Neuronal stem cell (in vitro differentiated cells): ENCODE results near the gene UMAD1.
"Not testable (repeated sequence)": the region's sequence is repeated elsewhere in the genome, so short reads cannot be mapped to it uniquely, and the experiment has no call there.

Experiments used
- DNase-seq: peaks from one replicate; pipeline ENCODE4 v3.0.0-alpha.2; 2013; ENCODE audit warnings: low spot score
- H2AFZ ChIP-seq: one replicate; pipeline ENCODE4 v1.6.1; 2013; ENCODE audit warnings: mild to moderate bottlenecking, low read length, inconsistent platforms
- H2AK5ac ChIP-seq: 2 replicates; pipeline ENCODE4 v1.6.1; 2013; ENCODE audit warnings: low read depth, mild to moderate bottlenecking, inconsistent platforms, low read length, moderate library complexity, mixed read lengths
- H2BK120ac ChIP-seq: 2 replicates; pipeline ENCODE4 v1.6.1; 2013; ENCODE audit warnings: low read depth, mild to moderate bottlenecking, inconsistent platforms, low read length, moderate library complexity, mixed read lengths
- H2BK12ac ChIP-seq: one replicate; pipeline ENCODE4 v1.6.1; 2013; ENCODE audit warnings: low read length, inconsistent platforms
- H2BK15ac ChIP-seq: 2 replicates; pipeline ENCODE4 v1.6.1; 2013; ENCODE audit warnings: mild to moderate bottlenecking, low read length, inconsistent platforms, mixed read lengths
- H2BK5ac ChIP-seq: one replicate; pipeline ENCODE4 v1.6.1; 2013; ENCODE audit warnings: inconsistent platforms, mild to moderate bottlenecking, low read length, moderate library complexity
- H3K14ac ChIP-seq: one replicate; pipeline ENCODE4 v1.6.1; 2013; ENCODE audit warnings: low read length, inconsistent platforms
- H3K18ac ChIP-seq: 2 replicates; pipeline ENCODE4 v1.6.1; 2013; ENCODE audit warnings: low read length, inconsistent platforms
- H3K23ac ChIP-seq: 2 replicates; pipeline ENCODE4 v1.6.1; 2013; ENCODE audit warnings: low read depth, mild to moderate bottlenecking, mixed read lengths, low read length, inconsistent platforms; ENCODE audit not compliant: poor library complexity
- H3K27ac ChIP-seq: replicated peaks from 3 replicates; pipeline ENCODE4 v1.5.1; 2013; ENCODE audit warnings: low read length, inconsistent platforms
- H3K27me3 ChIP-seq, 3 experiments: 2 replicates each; pipeline ENCODE4 v1.6.1; 2013; ENCODE audit warnings: low read length in 3 of 3, mild to moderate bottlenecking in 2 of 3, inconsistent platforms in 1 of 3, low read depth in 1 of 3, mixed read lengths in 1 of 3, moderate library complexity in 1 of 3; ENCODE audit not compliant: control insufficient read depth in 3 of 3, insufficient read depth in 3 of 3
- H3K36me3 ChIP-seq, 2 donors: replicated peaks in 1 of 2; 2 replicates each; pipeline ENCODE4 v1.6.1; 2013; ENCODE audit warnings: low read length in 2 of 2; ENCODE audit not compliant: control insufficient read depth in 2 of 2, insufficient read depth in 2 of 2
- H3K4ac ChIP-seq: 2 replicates; pipeline ENCODE4 v1.6.1; 2013; ENCODE audit warnings: inconsistent platforms, mild to moderate bottlenecking, low read length, moderate library complexity
- H3K4me1 ChIP-seq, 2 donors: 1 replicate in 1 of 2; 2 replicates in 1 of 2; pipeline ENCODE4 v1.6.1; 2013; ENCODE audit warnings: low read length in 2 of 2, low read depth in 1 of 2; ENCODE audit not compliant: control insufficient read depth in 2 of 2, insufficient read depth in 1 of 2
- H3K4me2 ChIP-seq: one replicate; pipeline ENCODE4 v1.6.1; 2013; ENCODE audit warnings: mild to moderate bottlenecking, low read length, inconsistent platforms; ENCODE audit not compliant: insufficient read depth, poor library complexity, severe bottlenecking
- H3K4me3 ChIP-seq, 2 donors: 2 replicates each; pipeline ENCODE4 v1.5.1; 2013; ENCODE audit warnings: low read length in 2 of 2, mild to moderate bottlenecking in 2 of 2, inconsistent platforms in 1 of 2, moderate library complexity in 1 of 2
- H3K79me1 ChIP-seq: one replicate; pipeline ENCODE4 v1.6.1; 2013; ENCODE audit warnings: low read depth, mild to moderate bottlenecking, inconsistent platforms, low read length, moderate library complexity
- H3K9ac ChIP-seq: one replicate; pipeline ENCODE4 v1.6.1; 2013; ENCODE audit warnings: mild to moderate bottlenecking, low read depth, low read length, inconsistent platforms; ENCODE audit not compliant: poor library complexity
- H3K9me3 ChIP-seq, 2 donors: replicated peaks in 1 of 2; 2 replicates each; pipeline versions ENCODE3 to v1.6.1; 2013; ENCODE audit warnings: low read length in 2 of 2, mild to moderate bottlenecking in 2 of 2, inconsistent platforms in 1 of 2, low read depth in 1 of 2, mixed read lengths in 1 of 2, moderate library complexity in 1 of 2; ENCODE audit not compliant: control insufficient read depth in 2 of 2, insufficient read depth in 1 of 2
- H4K8ac ChIP-seq: one replicate; pipeline ENCODE4 v1.6.1; 2013; ENCODE audit warnings: low read depth, mild to moderate bottlenecking, inconsistent platforms, low read length, moderate library complexity
- H4K91ac ChIP-seq: one replicate; pipeline ENCODE4 v1.6.1; 2013; ENCODE audit warnings: low read length, low read depth, mild to moderate bottlenecking, inconsistent platforms; ENCODE audit not compliant: poor library complexity
- WGBS, 2 donors: extraction: QIAGEN DNeasy Blood & Tissue Kit; methylation state at CpG; one replicate each; pipeline ENCODE4 v1.1.7; 2013; ENCODE audit warnings: missing lambda C conversion rate in 2 of 2, mixed read lengths in 1 of 2; ENCODE audit not compliant: insufficient read length in 2 of 2, insufficient replicate concordance in 1 of 2; ENCODE audit errors: extremely low coverage in 2 of 2; 5-methylcytosine and 5-hydroxymethylcytosine counted together

The UMAD1 gene

GRCh38 chr7:7816084-7816483 lies 175.5 kb downstream of the UMAD1 start:
- Histone ChIP-seq H2AFZ (no peak overlapping the region), H3K27me3 (no peaks in the 10 kb centered on the region), H3K79me1 (peaks cover 2% of the 10 kb centered on the region), H3K4ac (no peak overlapping the region), H3K4me1 (peaks cover 4 to 8% of the 10 kb centered on the region in 2 donors), H3K23ac (no peak overlapping the region), H4K91ac (no peak overlapping the region), H2BK12ac (no peak overlapping the region), H3K9me3 (peaks cover 0 to 2% of the 10 kb centered on the region in 2 donors), H3K14ac (no peak overlapping the region), H3K4me2 (no peak overlapping the region), H3K9ac (no peak overlapping the region), H2BK5ac (no peak overlapping the region), H3K4me3 (no peak overlapping the region), H4K8ac (no peak overlapping the region), H2BK120ac (no peak overlapping the region), H3K36me3 (peaks cover 0 to 3% of the 10 kb centered on the region in 2 donors), H2AK5ac (no peak overlapping the region), H3K18ac (no peak overlapping the region), H2BK15ac (no peak overlapping the region), H3K27ac (no peak overlapping the region)
- no CpG with 5 or more reads among the region's 7 CpGs for WGBS, 2 donors
- DNase-seq = no peak

DNA sequence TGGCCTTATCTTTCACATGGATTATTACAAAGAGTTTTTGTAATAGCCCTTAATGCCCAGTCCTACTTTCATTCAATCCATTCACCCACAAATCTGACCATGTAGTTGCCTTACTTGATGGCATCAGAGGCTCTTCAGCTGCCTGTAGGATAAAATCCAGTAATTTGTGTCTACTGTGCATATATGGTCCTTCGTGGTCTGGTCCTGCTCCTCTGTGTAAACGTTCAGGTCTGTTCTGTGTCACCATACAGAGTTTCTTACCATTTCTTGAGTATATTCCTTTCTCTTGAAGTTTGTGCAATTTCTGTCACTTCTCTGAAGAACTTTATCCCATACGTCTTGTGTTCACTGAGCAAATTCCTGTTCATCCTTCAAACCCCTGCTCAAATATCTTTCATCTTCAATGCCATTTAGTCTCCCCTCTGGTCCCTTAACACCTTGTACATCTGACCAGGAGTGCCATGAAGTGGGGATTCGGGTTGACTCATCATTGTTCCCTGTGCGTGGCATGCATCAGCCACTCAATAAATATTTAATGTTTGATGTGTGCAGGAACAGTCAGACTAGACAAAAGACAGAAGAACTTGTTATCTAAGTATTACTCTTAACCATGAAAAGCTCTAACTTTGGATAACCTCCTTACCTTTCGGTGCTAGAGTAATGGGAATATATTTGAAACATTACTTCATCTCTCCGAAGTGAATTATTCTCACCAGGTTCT lies 176.4 kb downstream of the UMAD1 start:
- Histone ChIP-seq H2BK5ac (no peak overlapping the region), H3K36me3 (peaks cover 0 to 3% of the 10 kb centered on the region in 2 donors), H2AK5ac (no peak overlapping the region), H3K14ac (no peak overlapping the region), H3K4me3 (no peak overlapping the region), H3K27me3 (no peaks in the 10 kb centered on the region), H2BK12ac (no peak overlapping the region), H3K27ac (no peak overlapping the region), H3K9me3 (peaks cover 0 to 2% of the 10 kb centered on the region in 2 donors), H3K4me2 (no peak overlapping the region), H3K79me1 (peaks cover 2% of the 10 kb centered on the region), H3K9ac (no peak overlapping the region), H2BK15ac (no peak overlapping the region), H3K4me1 (peaks cover 5 to 12% of the 10 kb centered on the region in 2 donors), H3K23ac (no peak overlapping the region), H3K18ac (no peak overlapping the region), H4K91ac (no peak overlapping the region), H3K4ac (no peak overlapping the region), H4K8ac (no peak overlapping the region), H2AFZ (no peak overlapping the region), H2BK120ac (no peak overlapping the region)
- DNase-seq = no peak
- WGBS, 2 donors = no CpG with 5 or more reads among the region's 7 CpGs

DNA sequence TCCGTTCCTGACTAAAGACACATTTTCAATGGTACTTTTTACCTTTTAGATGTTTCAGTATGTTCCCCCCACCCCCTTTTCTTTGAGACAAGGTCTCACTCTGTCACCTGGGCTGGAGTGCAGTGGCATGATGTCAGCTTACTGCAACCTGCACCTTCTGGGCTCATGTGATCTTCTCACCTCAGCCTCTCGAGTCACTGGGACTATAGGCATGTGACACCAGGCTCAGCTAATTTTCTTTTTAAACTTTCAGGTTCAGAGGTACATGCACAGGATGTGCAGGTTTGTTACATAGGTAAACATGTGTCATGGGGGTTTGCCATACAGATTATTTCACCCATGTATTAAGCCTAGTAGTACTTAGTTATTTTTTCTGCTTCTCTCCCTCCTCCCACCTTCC lies 177.2 kb downstream of the UMAD1 start:
- no peak for DNase-seq
- Histone ChIP-seq H3K23ac (no peak overlapping the region), H3K79me1 (peaks cover 2% of the 10 kb centered on the region), H3K4me1 (peaks cover 6 to 12% of the 10 kb centered on the region in 2 donors), H2BK12ac (no peak overlapping the region), H3K27me3 (no peaks in the 10 kb centered on the region), H3K27ac (no peak overlapping the region), H3K36me3 (peaks cover 0 to 3% of the 10 kb centered on the region in 2 donors), H2BK5ac (no peak overlapping the region), H2BK120ac (no peak overlapping the region), H4K91ac (no peak overlapping the region), H3K18ac (no peak overlapping the region), H3K14ac (no peak overlapping the region), H2AK5ac (no peak overlapping the region), H4K8ac (no peak overlapping the region), H3K4me2 (no peak overlapping the region), H2AFZ (no peak overlapping the region), H3K4me3 (no peak overlapping the region), H3K9me3 (peaks cover 0 to 2% of the 10 kb centered on the region in 2 donors), H3K9ac (no peak overlapping the region), H2BK15ac (no peak overlapping the region), H3K4ac (no peak overlapping the region)
- no CpG with 5 or more reads among the region's 2 CpGs for WGBS, 2 donors

GRCh38 chr7:7818179-7818578 lies 177.6 kb downstream of the UMAD1 start:
- not testable (repeated sequence) for H2AFZ ChIP-seq, H3K79me1 ChIP-seq, H2AK5ac ChIP-seq, H2BK5ac ChIP-seq, H3K4me3 ChIP-seq, H4K91ac ChIP-seq, H3K27me3 ChIP-seq, H3K27ac ChIP-seq, H2BK15ac ChIP-seq, H3K4ac ChIP-seq, H4K8ac ChIP-seq, H3K36me3 ChIP-seq, H3K9me3 ChIP-seq, DNase-seq, H3K4me2 ChIP-seq, H3K14ac ChIP-seq, H3K9ac ChIP-seq, H2BK120ac ChIP-seq, H3K23ac ChIP-seq, H3K18ac ChIP-seq, H2BK12ac ChIP-seq
- H3K4me1 ChIP-seq = peaks cover 6 to 12% of the 10 kb centered on the region in 2 donors
- WGBS, 2 donors = no CpG with 5 or more reads among the region's 2 CpGs
